IgD-negative memory B cell (primary cell): ENCODE results near the gene GPX8. TPM values are rescaled to one million over a fixed set of nuclear protein-coding genes. Genes with fewer than 3 reads are reported as not detected.

Source experiments
- H3K27ac Mint-ChIP-seq, 3 donors: one replicate each; pipeline ENCODE4 v1.8.0; 2020 to 2022; ENCODE audit warnings: mild to moderate bottlenecking in 3 of 3, mixed read lengths in 3 of 3, moderate library complexity in 1 of 3
- H3K27me3 Mint-ChIP-seq: one replicate; pipeline ENCODE4 v1.8.0; 2021; ENCODE audit warnings: mixed read lengths
- H3K36me3 Mint-ChIP-seq: one replicate; pipeline ENCODE4 v1.8.0; 2020; ENCODE audit warnings: mild to moderate bottlenecking, mixed read lengths
- H3K4me1 Mint-ChIP-seq, 3 donors: one replicate each; pipeline ENCODE4 v1.8.0; 2020 to 2022; ENCODE audit warnings: mixed read lengths in 3 of 3, mild to moderate bottlenecking in 1 of 3
- H3K4me3 Mint-ChIP-seq, 4 donors: one replicate each; pipeline ENCODE4 v1.8.0; 2020 to 2022; ENCODE audit warnings: mild to moderate bottlenecking in 4 of 4, mixed read lengths in 4 of 4, moderate library complexity in 3 of 4
- H3K9me3 Mint-ChIP-seq, 3 donors: one replicate each; pipeline ENCODE4 v1.8.0; 2020 to 2021; ENCODE audit warnings: mixed read lengths in 3 of 3, mild to moderate bottlenecking in 1 of 3
- polyA plus RNA-seq: library from polyadenylated mRNA; unstranded; fragments of 300-500 nt; fragmentation: Illumina TruSeq; gene quantifications from one replicate; pipeline ENCODE4 v1.2.3, GENCODE V29; 2021

The GPX8 gene
- not detected for polyA plus RNA-seq

GRCh38 chr5:55159763-55160492, at the start of gene GPX8:
Gene GPX8 (plus strand): TSS chr5:55160171. CDS start chr5:55160193, 22 bp downstream.
- Mint-ChIP-seq H3K27ac (peak within 1 kb of the TSS in 1 of 3 donors; percentile 49), H3K36me3 (no peaks in the 10 kb centered on the region), H3K27me3 (peaks cover 17% of the 10 kb centered on the region), H3K4me1 (no peaks in the 10 kb centered on the region), H3K9me3 (peaks cover 0 to 5% (median 0%) of the 10 kb centered on the region in 3 donors), H3K4me3 (no peak within 1 kb of the TSS)

- Mint-ChIP-seq H3K4me1 (peaks cover 0 to 5% (median 0%) of the 10 kb centered on the region in 3 donors), H3K4me3 (no peak overlapping the region), H3K27me3 (peaks cover 10% of the 10 kb centered on the region), H3K36me3 (peaks cover 2% of the 10 kb centered on the region), H3K9me3 (peaks cover 0 to 2% (median 0%) of the 10 kb centered on the region in 3 donors), H3K27ac (no peak overlapping the region)
These were observed 49.8 kb upstream of the GPX8 start for GRCh38 chr5:55110217-55110616.

- Mint-ChIP-seq H3K27me3 (peaks cover 12% of the 10 kb centered on the region), H3K4me3 (no peak overlapping the region), H3K9me3 (peaks cover 0 to 2% (median 0%) of the 10 kb centered on the region in 3 donors), H3K27ac (no peak overlapping the region), H3K36me3 (no peaks in the 10 kb centered on the region), H3K4me1 (peaks cover 0 to 5% (median 0%) of the 10 kb centered on the region in 3 donors)
These were observed 46.6 kb upstream of the GPX8 start for GRCh38 chr5:55113327-55113726.

GRCh38 chr5:55114061-55114460, 45.9 kb upstream of the GPX8 start:
- Mint-ChIP-seq H3K27me3 (peaks cover 12% of the 10 kb centered on the region), H3K4me3 (no peak overlapping the region), H3K36me3 (no peaks in the 10 kb centered on the region), H3K27ac (no peak overlapping the region), H3K4me1 (peaks cover 0 to 5% (median 0%) of the 10 kb centered on the region in 3 donors), H3K9me3 (peaks cover 0 to 4% (median 0%) of the 10 kb centered on the region in 3 donors)

- no peaks in the 10 kb centered on the region for H3K4me1 Mint-ChIP-seq
These were observed 36.6 kb upstream of the GPX8 start for GRCh38 chr5:55123365-55123764.

GRCh38 chr5:55134053-55134722, 25.8 kb upstream of the GPX8 start:
- Mint-ChIP-seq H3K36me3 (no peaks in the 10 kb centered on the region), H3K4me3 (no peak overlapping the region), H3K9me3 (peaks cover 2 to 15% (median 4%) of the 10 kb centered on the region in 3 donors)

More at GRCh38 chr5:55123365-55123764, 36.6 kb upstream of the GPX8 start:
- Mint-ChIP-seq H3K27ac (no peak overlapping the region), H3K9me3 (peaks cover 2% of the 10 kb centered on the region in 3 donors), H3K36me3 (no peaks in the 10 kb centered on the region), H3K27me3 (peaks cover 12% of the 10 kb centered on the region), H3K4me3 (no peak overlapping the region)

GRCh38 chr5:55136521-55136920, 23.4 kb upstream of the GPX8 start:
- Mint-ChIP-seq H3K36me3 (no peaks in the 10 kb centered on the region), H3K27ac (no peak overlapping the region), H3K4me1 (no peaks in the 10 kb centered on the region), H3K27me3 (peaks cover 7% of the 10 kb centered on the region), H3K9me3 (no peaks in the 10 kb centered on the region), H3K4me3 (no peak overlapping the region)

More at GRCh38 chr5:55134053-55134722, 25.8 kb upstream of the GPX8 start:
- H3K4me1 Mint-ChIP-seq, result no peaks in the 10 kb centered on the region
- H3K27ac Mint-ChIP-seq, result no peak overlapping the region
- H3K27me3 Mint-ChIP-seq, result peaks cover 8% of the 10 kb centered on the region

GRCh38 chr5:55140908-55141665, 18.9 kb upstream of the GPX8 start:
- Mint-ChIP-seq H3K36me3 (no peaks in the 10 kb centered on the region), H3K4me1 (no peaks in the 10 kb centered on the region), H3K27ac (no peak overlapping the region), H3K9me3 (no peaks in the 10 kb centered on the region), H3K4me3 (peak overlapping the region in 1 of 4 donors; percentile 10), H3K27me3 (peaks cover 7% of the 10 kb centered on the region)

- Mint-ChIP-seq H3K27ac (no peak overlapping the region), H3K9me3 (no peaks in the 10 kb centered on the region), H3K4me3 (peak overlapping the region in 1 of 4 donors; percentile 1), H3K36me3 (no peaks in the 10 kb centered on the region), H3K4me1 (peaks cover 0 to 3% (median 2%) of the 10 kb centered on the region in 3 donors), H3K27me3 (peaks cover 8% of the 10 kb centered on the region)
These were observed 17.9 kb upstream of the GPX8 start for GRCh38 chr5:55141945-55142690.

GRCh38 chr5:55143624-55144023, 16.3 kb upstream of the GPX8 start:
- peaks cover 12% of the 10 kb centered on the region for H3K27me3 Mint-ChIP-seq
- peaks cover 0 to 3% (median 2%) of the 10 kb centered on the region in 3 donors for H3K4me1 Mint-ChIP-seq
- no peak overlapping the region for H3K4me3 Mint-ChIP-seq
- no peaks in the 10 kb centered on the region for H3K9me3 Mint-ChIP-seq
- no peaks in the 10 kb centered on the region for H3K36me3 Mint-ChIP-seq
- H3K27ac Mint-ChIP-seq, result no peak overlapping the region

GRCh38 chr5:55146080-55146479, 13.9 kb upstream of the GPX8 start:
- H3K4me3 Mint-ChIP-seq, result no peak overlapping the region
- no peaks in the 10 kb centered on the region for H3K36me3 Mint-ChIP-seq
- no peak overlapping the region for H3K27ac Mint-ChIP-seq
- peaks cover 0 to 3% (median 2%) of the 10 kb centered on the region in 3 donors for H3K4me1 Mint-ChIP-seq
- no peaks in the 10 kb centered on the region for H3K9me3 Mint-ChIP-seq
- peaks cover 11% of the 10 kb centered on the region for H3K27me3 Mint-ChIP-seq

GRCh38 chr5:55146543-55147151, 13.3 kb upstream of the GPX8 start:
- H3K4me1 Mint-ChIP-seq, result peaks cover 0 to 3% (median 2%) of the 10 kb centered on the region in 3 donors

GRCh38 chr5:55149308-55149795, 10.6 kb upstream of the GPX8 start:
- peaks cover 17% of the 10 kb centered on the region for H3K27me3 Mint-ChIP-seq
- no peak overlapping the region for H3K4me3 Mint-ChIP-seq
- H3K36me3 Mint-ChIP-seq, result peaks cover 2% of the 10 kb centered on the region
- peaks cover 0 to 3% (median 2%) of the 10 kb centered on the region in 3 donors for H3K4me1 Mint-ChIP-seq
- no peaks in the 10 kb centered on the region for H3K9me3 Mint-ChIP-seq
- no peak overlapping the region for H3K27ac Mint-ChIP-seq

More at GRCh38 chr5:55146543-55147151, 13.3 kb upstream of the GPX8 start:
- Mint-ChIP-seq H3K27me3 (peaks cover 10% of the 10 kb centered on the region), H3K27ac (no peak overlapping the region), H3K36me3 (no peaks in the 10 kb centered on the region), H3K4me3 (no peak overlapping the region), H3K9me3 (no peaks in the 10 kb centered on the region)
